Testis (tissue), 3 donors: ENCODE measurements around the gene TIMM13. TPM values are rescaled to one million over a fixed set of nuclear protein-coding genes. Genes with fewer than 3 reads are reported as not detected.

Source experiments
- DNase-seq: peaks from one replicate; pipeline ENCODE4 v3.0.0-alpha.2; 2019
- H3K27ac ChIP-seq, 2 donors: fragments of 200-600 bp; sonication (generic); one replicate each; pipeline ENCODE4 v1.5.1; 2019
- H3K27me3 ChIP-seq: fragments of 200-600 bp; sonication (generic); one replicate; pipeline ENCODE4 v1.5.1; 2019
- H3K36me3 ChIP-seq: fragments of 200-600 bp; sonication (generic); one replicate; pipeline ENCODE4 v1.5.1; 2017; ENCODE audit warnings: low read depth; ENCODE audit errors: missing control alignments
- H3K4me1 ChIP-seq: fragments of 200-600 bp; sonication (generic); one replicate; pipeline ENCODE4 v1.5.1; 2019
- H3K4me3 ChIP-seq, 2 donors: fragments of 200-600 bp; sonication (generic); one replicate each; pipeline ENCODE4 v1.5.1; 2017 to 2019
- H3K9me3 ChIP-seq: fragments of 200-600 bp; sonication (generic); one replicate; pipeline ENCODE4 v1.5.1; 2017
- CTCF ChIP-seq, 3 experiments: fragments of 450-650 bp in 2 of 3; fragments of 200-600 bp in 1 of 3; sonication (generic) in 1 of 3; IDR thresholded peaks; one replicate each; pipeline ENCODE4 v1.5.1; 2016 to 2019; ENCODE audit warnings: antibody characterized with exemption in 3 of 3, mild to moderate bottlenecking in 2 of 3, moderate library complexity in 1 of 3
- POLR2A ChIP-seq: fragments of 450-650 bp; IDR thresholded peaks from one replicate; pipeline ENCODE4 v1.6.1; 2017; ENCODE audit warnings: antibody characterized with exemption, mild to moderate bottlenecking, moderate library complexity
- WGBS, 2 donors: methylation state at CpG; one replicate each; pipeline ENCODE4 v1.1.5; 2018; 5-methylcytosine and 5-hydroxymethylcytosine counted together
- intact Hi-C: fragments of 100-400 bp; cut with DNase I; formaldehyde crosslinking; loops from one replicate; pipeline ENCODE4 v1.15.1; 2023; ENCODE audit warnings: low total_unique reads
- polyA plus RNA-seq: library from polyadenylated mRNA; stranded (reverse); fragments of 350-450 nt; fragmentation: Illumina TruSeq; extraction: RNeasy Lipid Tissue Mini Kit (QIAGEN cat#74804); gene quantifications from one replicate; pipeline ENCODE4 v1.2.3, GENCODE V29; 2014; ENCODE audit warnings: low read depth, low replicate concordance; ENCODE audit not compliant: insufficient read depth
- total RNA-seq, 2 donors: library from RNA; depleted of rRNA; stranded (reverse); fragments of >200 nt; gene quantifications; one replicate each; pipeline ENCODE4 v1.2.3, GENCODE V29; 2016

The TIMM13 gene
- total and polyA plus RNA-seq, 3 donors from 2014 or later, result 57.5 to 66.6 (median 60.6) TPM

GRCh38 chr19:2412449-2412848 is 14.9 kb downstream of the TIMM13 start:
- 65 to 66% methylated on average over 2 of the region's 2 CpGs for WGBS, 2 donors
- no peaks in the 10 kb centered on the region for H3K36me3 ChIP-seq
- intact Hi-C loops, result no loop called here

GRCh38 chr19:2411709-2412108 is 15.7 kb downstream of the TIMM13 start:
- intact Hi-C loops, result no loop called here
- H3K4me1 ChIP-seq, result no peaks in the 10 kb centered on the region
- WGBS, 2 donors, result 90 to 94% methylated on average over 8 of the region's 8 CpGs
- H3K27me3 ChIP-seq, result no peaks in the 10 kb centered on the region
- H3K36me3 ChIP-seq, result no peaks in the 10 kb centered on the region
- TF ChIP-seq CTCF (IDR thresholded peaks at IDR 0.05), result no peak
- no peak for TF ChIP-seq POLR2A
- no peaks in the 10 kb centered on the region for H3K9me3 ChIP-seq
- no peak overlapping the region for H3K27ac ChIP-seq
- DNase-seq, result no peak
- no peak overlapping the region for H3K4me3 ChIP-seq

More at GRCh38 chr19:2412449-2412848, 14.9 kb downstream of the TIMM13 start:
- no peak for TF ChIP-seq CTCF (IDR thresholded peaks at IDR 0.05)
- no peak for TF ChIP-seq POLR2A
- no peak for DNase-seq
- Histone ChIP-seq H3K4me3 (no peak overlapping the region), H3K4me1 (no peaks in the 10 kb centered on the region), H3K9me3 (no peaks in the 10 kb centered on the region), H3K27me3 (no peaks in the 10 kb centered on the region), H3K27ac (no peak overlapping the region)

- TF ChIP-seq POLR2A, result no peak
- no peak for TF ChIP-seq CTCF (IDR thresholded peaks at IDR 0.05)
- DNase-seq, result no peak
- 94 to 98% methylated on average over 6 to 7 of the region's 7 CpGs for WGBS, 2 donors
Observed at GRCh38 chr19:2410023-2410422, 17.4 kb downstream of the TIMM13 start.

GRCh38 chr19:2409352-2409912 is 18.0 kb downstream of the TIMM13 start:
- intact Hi-C loops, result no loop called here
- TF ChIP-seq CTCF (IDR thresholded peaks at IDR 0.05) (no peak), POLR2A (no peak)
- 92 to 93% methylated on average over 7 of the region's 7 CpGs for WGBS, 2 donors
- no peaks in the 10 kb centered on the region for H3K36me3 ChIP-seq
- no peak for DNase-seq
- H3K27ac ChIP-seq, result no peak overlapping the region
- no peaks in the 10 kb centered on the region for H3K4me1 ChIP-seq
- no peaks in the 10 kb centered on the region for H3K27me3 ChIP-seq
- no peaks in the 10 kb centered on the region for H3K9me3 ChIP-seq
- H3K4me3 ChIP-seq, result no peak overlapping the region

More at GRCh38 chr19:2410023-2410422, 17.4 kb downstream of the TIMM13 start:
- no peaks in the 10 kb centered on the region for H3K36me3 ChIP-seq
- no peak overlapping the region for H3K27ac ChIP-seq
- no peaks in the 10 kb centered on the region for H3K9me3 ChIP-seq
- intact Hi-C loops, result no loop called here
- no peaks in the 10 kb centered on the region for H3K27me3 ChIP-seq
- H3K4me1 ChIP-seq, result no peaks in the 10 kb centered on the region
- H3K4me3 ChIP-seq, result no peak overlapping the region

- TF ChIP-seq POLR2A (no peak), CTCF (IDR thresholded peaks at IDR 0.05) (no peak)
- WGBS, 2 donors, result 82 to 88% methylated on average over 17 to 25 of the region's 25 CpGs
- DNase-seq, result no peak
- Histone ChIP-seq H3K27me3 (no peaks in the 10 kb centered on the region), H3K4me1 (no peaks in the 10 kb centered on the region), H3K27ac (no peak overlapping the region), H3K36me3 (no peaks in the 10 kb centered on the region), H3K4me3 (no peak overlapping the region), H3K9me3 (no peaks in the 10 kb centered on the region)
- intact Hi-C loops, result no loop called here
Observed at GRCh38 chr19:2408247-2408646, 19.1 kb downstream of the TIMM13 start.
